Measurements from ENCODE around the gene BCL2L13. TPM values are rescaled to one million over a fixed set of nuclear protein-coding genes. Genes with fewer than 3 reads are reported as not detected.

Gene BCL2L13
- total RNA-seq, 2 experiments from 2014 or later, result 30.8 to 33.6 TPM

- H3K9me3 Mint-ChIP-seq, result no peaks in the 10 kb centered on the region
- H3K4me1 Mint-ChIP-seq, result peaks cover 49% of the 10 kb centered on the region
- H3K4me3 Mint-ChIP-seq, result peak overlapping the region; percentile 90
- H3K27ac Mint-ChIP-seq, result peak overlapping the region; percentile 96
- POLR2A ChIA-PET, result interaction anchor here (0.5 kb wide), 1 partner anchor 224 kb away, joined by 3 read pairs; no protein-coding TSS in a partner anchor
- no peak for ATAC-seq (ENCODE audit: low read depth)
- no peaks in the 10 kb centered on the region for H3K27me3 Mint-ChIP-seq
- no peak for DNase-seq
- peaks cover 8% of the 10 kb centered on the region for H3K36me3 Mint-ChIP-seq
These were observed 139.9 kb downstream of the BCL2L13 start for GRCh38 chr22:17778412-17778976.

GRCh38 chr22:17779286-17780115, 140.9 kb downstream of the BCL2L13 start:
- Mint-ChIP-seq H3K9me3 (no peaks in the 10 kb centered on the region), H3K36me3 (peaks cover 8% of the 10 kb centered on the region), H3K4me3 (peak overlapping the region; percentile 90), H3K27ac (peak overlapping the region; percentile 96), H3K27me3 (no peaks in the 10 kb centered on the region), H3K4me1 (peaks cover 49% of the 10 kb centered on the region)
- POLR2A ChIA-PET, result interaction anchor here (1.2 to 1.9 kb wide), 3 partner anchors 12 to 373 kb away, joined by 3 to 7 read pairs (median 4); no protein-coding TSS in a partner anchor
- ATAC-seq (ENCODE audit: low read depth), result no peak
- DNase-seq, result no peak

GRCh38 chr22:17780116-17780740, 141.7 kb downstream of the BCL2L13 start:
- POLR2A ChIA-PET, result interaction anchor here (1.2 to 1.9 kb wide), 3 partner anchors 13 to 372 kb away, joined by 3 to 7 read pairs (median 4); no protein-coding TSS in a partner anchor
- ATAC-seq (ENCODE audit: low read depth) (peak; percentile 15), DNase-seq (no peak)
- H3K4me1 Mint-ChIP-seq, result peaks cover 42% of the 10 kb centered on the region
- H3K27ac Mint-ChIP-seq, result peak overlapping the region; percentile 74
- H3K4me3 Mint-ChIP-seq, result peak overlapping the region; percentile 55
- no peaks in the 10 kb centered on the region for H3K9me3 Mint-ChIP-seq
- no peaks in the 10 kb centered on the region for H3K27me3 Mint-ChIP-seq
- H3K36me3 Mint-ChIP-seq, result peaks cover 8% of the 10 kb centered on the region

Small RNA genes within 50 kb of the gene (microRNA-seq; reads per million reads assigned to microRNA genes)
- gene MIR3198-1, result not detected

Other genes with a start within 250 kb of the BCL2L13 start
- gene SLC25A18, start 75.3 kb upstream of the BCL2L13 start, total RNA-seq, result not detected
- gene ATP6V1E1, start 10.0 kb upstream of the BCL2L13 start, total RNA-seq, result 10 to 100 TPM; 84.9 to 88.2 TPM
- gene BID, start 135.7 kb downstream of the BCL2L13 start, total RNA-seq, result 10 to 100 TPM; 33.6 to 35.6 TPM

Data from activated naive CD8-positive, alpha-beta T cell treated with anti-CD3 and anti-CD28 coated beads, Interleukin-2, amount 10 ng/mL, durations not matched to agents 7 days and 5 days (primary cell).